ENCODE data around the gene IL19. TPM values are rescaled to one million over a fixed set of nuclear protein-coding genes. Genes with fewer than 3 reads are reported as not detected.

The IL19 gene
- total RNA-seq, 1 experiment from 2014 or later = not detected

GRCh38 chr1:206752481-206752880 is 18.1 kb upstream of the IL19 start:
- BruUV-seq (replicated peaks) = no TSS peak
- POLR2A ChIA-PET = interaction anchor here (1.1 to 1.5 kb wide), 2 partner anchors 9 to 15 kb away, joined by 4 read pairs; no protein-coding TSS in a partner anchor
- H3K4me1 Mint-ChIP-seq (ENCODE audit: insufficient read depth, unreplicated experiment) = peaks cover 5% of the 10 kb centered on the region
- no peak for DNase-seq (ENCODE audit: unreplicated experiment)
- intact Hi-C loops (cut with micrococcal nuclease) = no loop called here
- no peaks in the 10 kb centered on the region for H3K9me3 Mint-ChIP-seq (ENCODE audit: unreplicated experiment)
- CTCF ChIA-PET = interaction anchor here (0.6 to 2.2 kb wide), 5 partner anchors 9 to 160 kb away, joined by 3 to 8 read pairs (median 4); no protein-coding TSS in a partner anchor
- no peak overlapping the region for H3K27ac Mint-ChIP-seq (ENCODE audit: low read depth, unreplicated experiment)
- no peak for TF ChIP-seq CTCF (IDR thresholded peaks at IDR 0.05; ENCODE audit: unreplicated experiment)
- no peaks in the 10 kb centered on the region for H3K36me3 Mint-ChIP-seq (ENCODE audit: insufficient read depth, unreplicated experiment)
- peaks cover 47% of the 10 kb centered on the region for H3K27me3 Mint-ChIP-seq (ENCODE audit: insufficient read depth, unreplicated experiment)
- no peak overlapping the region for H3K4me3 Mint-ChIP-seq (ENCODE audit: unreplicated experiment)

GRCh38 chr1:206753141-206753540 is 17.4 kb upstream of the IL19 start:
- no peaks in the 10 kb centered on the region for H3K9me3 Mint-ChIP-seq (ENCODE audit: unreplicated experiment)
- H3K4me1 Mint-ChIP-seq (ENCODE audit: insufficient read depth, unreplicated experiment) = peaks cover 5% of the 10 kb centered on the region
- H3K27ac Mint-ChIP-seq (ENCODE audit: low read depth, unreplicated experiment) = no peak overlapping the region
- no peak for TF ChIP-seq CTCF (IDR thresholded peaks at IDR 0.05; ENCODE audit: unreplicated experiment)
- H3K36me3 Mint-ChIP-seq (ENCODE audit: insufficient read depth, unreplicated experiment) = no peaks in the 10 kb centered on the region
- H3K4me3 Mint-ChIP-seq (ENCODE audit: unreplicated experiment) = no peak overlapping the region
- BruUV-seq (replicated peaks) = no TSS peak
- DNase-seq (ENCODE audit: unreplicated experiment) = peak; percentile 35
- CTCF ChIA-PET = interaction anchor here (0.6 to 2.2 kb wide), 4 partner anchors 8 to 159 kb away, joined by 3 to 8 read pairs (median 4); no protein-coding TSS in a partner anchor
- intact Hi-C loops (cut with micrococcal nuclease) = no loop called here
- POLR2A ChIA-PET = interaction anchor here (0.6 to 1.5 kb wide), 3 partner anchors 8 to 1150 kb away, joined by 3 to 4 read pairs (median 4); no protein-coding TSS in a partner anchor
- peaks cover 47% of the 10 kb centered on the region for H3K27me3 Mint-ChIP-seq (ENCODE audit: insufficient read depth, unreplicated experiment)

GRCh38 chr1:206754011-206754410 is 16.6 kb upstream of the IL19 start:
- Mint-ChIP-seq H3K27ac (ENCODE audit: low read depth, unreplicated experiment) (no peak overlapping the region), H3K27me3 (ENCODE audit: insufficient read depth, unreplicated experiment) (peaks cover 46% of the 10 kb centered on the region), H3K9me3 (ENCODE audit: unreplicated experiment) (no peaks in the 10 kb centered on the region), H3K36me3 (ENCODE audit: insufficient read depth, unreplicated experiment) (no peaks in the 10 kb centered on the region), H3K4me3 (ENCODE audit: unreplicated experiment) (no peak overlapping the region), H3K4me1 (ENCODE audit: insufficient read depth, unreplicated experiment) (no peaks in the 10 kb centered on the region)
- CTCF ChIA-PET = interaction anchor here (0.6 to 2.2 kb wide), 7 partner anchors 11 to 158 kb away, joined by 3 to 8 read pairs (median 3); no protein-coding TSS in a partner anchor
- BruUV-seq (replicated peaks) = no TSS peak
- intact Hi-C loops (cut with micrococcal nuclease) = no loop called here
- POLR2A ChIA-PET = interaction anchor here (0.6 to 1.5 kb wide), 2 partner anchors 17 to 119 kb away, joined by 3 to 4 read pairs; partner anchors contain the start of gene DYRK3
- TF ChIP-seq CTCF (IDR thresholded peaks at IDR 0.05; ENCODE audit: unreplicated experiment) = no peak
- DNase-seq (ENCODE audit: unreplicated experiment) = no peak

GRCh38 chr1:206757524-206758266 is 12.9 kb upstream of the IL19 start:
- H3K27ac Mint-ChIP-seq (ENCODE audit: low read depth, unreplicated experiment) = no peak overlapping the region
- ChIA-PET POLR2A (interaction anchor here (1.0 kb wide), 1 partner anchor 60 kb away, joined by 4 read pairs; no protein-coding TSS in a partner anchor), CTCF (interaction anchor here (0.6 to 4.5 kb wide), 2 partner anchors 101 to 154 kb away, joined by 3 to 18 read pairs; no protein-coding TSS in a partner anchor)
- no peaks in the 10 kb centered on the region for H3K4me1 Mint-ChIP-seq (ENCODE audit: insufficient read depth, unreplicated experiment)
- no peak for DNase-seq (ENCODE audit: unreplicated experiment)
- H3K36me3 Mint-ChIP-seq (ENCODE audit: insufficient read depth, unreplicated experiment) = no peaks in the 10 kb centered on the region
- H3K27me3 Mint-ChIP-seq (ENCODE audit: insufficient read depth, unreplicated experiment) = peaks cover 26% of the 10 kb centered on the region
- TF ChIP-seq CTCF (IDR thresholded peaks at IDR 0.05; ENCODE audit: unreplicated experiment) = no peak
- H3K9me3 Mint-ChIP-seq (ENCODE audit: unreplicated experiment) = no peaks in the 10 kb centered on the region
- no peak overlapping the region for H3K4me3 Mint-ChIP-seq (ENCODE audit: unreplicated experiment)
- no TSS peak for BruUV-seq (replicated peaks)
- intact Hi-C loops (cut with micrococcal nuclease) = no loop called here
